DOHH2 (cell line): ENCODE results near the gene CDK6.

ENCODE experiments used
- EZH2phosphoT487 ChIP-seq: fragments of 200-600 bp; sonication (generic); IDR thresholded peaks from 2 replicates; pipeline ENCODE4 v1.6.1; 2017; ENCODE audit warnings: borderline replicate concordance, mild to moderate bottlenecking, antibody characterized with exemption, low read length, moderate library complexity, mixed read lengths
- TF ChIP-seq, protein P1 (sequence below): fragments of 200-600 bp; sonication (generic); IDR thresholded peaks from one replicate; pipeline ENCODE4 v1.5.1; 2014; ENCODE audit warnings: antibody characterized with exemption, mild to moderate bottlenecking, low read depth, low read length; ENCODE audit not compliant: poor library complexity, severe bottlenecking

DNA sequence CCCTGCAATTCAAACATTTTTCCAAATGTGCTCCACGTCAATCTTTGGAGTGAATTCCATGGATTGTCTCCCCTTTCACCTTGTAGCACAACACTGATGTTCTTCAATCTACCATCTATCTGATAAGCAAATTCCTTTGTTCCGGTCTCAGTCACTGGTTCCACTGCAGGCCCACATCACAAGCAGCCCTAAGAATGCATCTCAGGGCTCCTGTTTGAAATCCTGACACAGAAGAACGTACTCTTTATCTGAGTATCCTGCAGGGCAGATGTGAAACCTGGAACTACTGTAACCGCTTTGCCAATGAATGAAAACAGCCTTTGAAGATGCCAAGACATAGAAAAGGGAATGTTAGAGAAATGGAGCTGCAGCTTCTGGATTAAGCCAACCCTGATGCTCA is 183.2 kb downstream of the CDK6 start:
- TF ChIP-seq, protein P1, sequence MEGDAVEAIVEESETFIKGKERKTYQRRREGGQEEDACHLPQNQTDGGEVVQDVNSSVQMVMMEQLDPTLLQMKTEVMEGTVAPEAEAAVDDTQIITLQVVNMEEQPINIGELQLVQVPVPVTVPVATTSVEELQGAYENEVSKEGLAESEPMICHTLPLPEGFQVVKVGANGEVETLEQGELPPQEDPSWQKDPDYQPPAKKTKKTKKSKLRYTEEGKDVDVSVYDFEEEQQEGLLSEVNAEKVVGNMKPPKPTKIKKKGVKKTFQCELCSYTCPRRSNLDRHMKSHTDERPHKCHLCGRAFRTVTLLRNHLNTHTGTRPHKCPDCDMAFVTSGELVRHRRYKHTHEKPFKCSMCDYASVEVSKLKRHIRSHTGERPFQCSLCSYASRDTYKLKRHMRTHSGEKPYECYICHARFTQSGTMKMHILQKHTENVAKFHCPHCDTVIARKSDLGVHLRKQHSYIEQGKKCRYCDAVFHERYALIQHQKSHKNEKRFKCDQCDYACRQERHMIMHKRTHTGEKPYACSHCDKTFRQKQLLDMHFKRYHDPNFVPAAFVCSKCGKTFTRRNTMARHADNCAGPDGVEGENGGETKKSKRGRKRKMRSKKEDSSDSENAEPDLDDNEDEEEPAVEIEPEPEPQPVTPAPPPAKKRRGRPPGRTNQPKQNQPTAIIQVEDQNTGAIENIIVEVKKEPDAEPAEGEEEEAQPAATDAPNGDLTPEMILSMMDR = no peak
- TF ChIP-seq EZH2phosphoT487 = no peak
